ENCODE measurements around the gene EIF3B.
"Not testable (repeated sequence)": the region's sequence is repeated elsewhere in the genome, so short reads cannot be mapped to it uniquely, and the experiment has no call there.

EIF3B gene

DNA sequence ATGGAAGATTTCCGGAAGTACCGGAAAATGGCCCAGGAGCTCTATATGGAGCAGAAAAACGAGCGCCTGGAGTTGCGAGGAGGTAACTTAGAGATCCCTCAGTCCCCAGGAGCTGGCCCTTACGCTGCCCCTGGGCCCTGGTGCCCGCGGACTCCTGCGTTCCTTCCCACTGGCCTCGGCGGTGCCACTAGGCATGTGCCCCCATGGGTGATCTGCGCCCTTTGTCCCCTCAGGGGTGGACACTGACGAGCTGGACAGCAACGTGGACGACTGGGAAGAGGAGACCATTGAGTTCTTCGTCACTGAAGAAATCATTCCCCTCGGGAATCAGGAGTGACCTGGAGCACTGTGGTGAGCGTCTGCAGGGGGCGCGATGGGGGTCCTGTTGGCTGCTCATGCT, 24.5 kb downstream of the EIF3B start:
- no peak for DNase-seq

DNA sequence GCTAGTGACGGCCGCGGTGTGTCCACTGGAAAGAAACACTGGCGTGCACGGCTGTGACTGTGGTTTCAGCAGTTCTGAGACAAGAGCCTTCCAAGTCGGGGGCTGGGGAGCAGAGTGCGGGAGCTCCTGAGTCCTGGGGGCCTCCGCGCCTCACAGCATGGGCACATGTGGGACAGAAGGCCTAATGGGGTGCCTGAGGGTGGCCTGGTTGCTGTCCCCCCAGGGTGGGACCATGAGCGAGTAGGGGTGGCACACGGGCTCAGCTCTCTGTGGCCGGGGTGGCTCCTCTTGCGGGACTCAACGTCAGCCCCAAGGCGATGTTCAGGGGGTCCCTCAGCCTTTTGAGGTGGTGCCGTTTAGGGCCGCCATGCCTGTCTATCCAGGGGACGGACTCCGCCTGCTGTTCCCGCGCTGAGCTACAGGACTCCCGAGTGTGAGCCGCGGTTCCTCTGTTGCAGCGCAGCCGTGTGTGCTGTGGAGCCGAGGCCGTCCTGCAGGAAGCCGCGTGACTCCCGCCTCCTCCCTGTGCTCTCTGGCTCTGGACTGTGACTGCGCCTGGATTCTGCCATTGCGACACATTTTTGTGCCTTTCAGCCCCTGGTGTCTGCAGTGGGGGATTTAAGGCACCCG, 25.3 kb downstream of the EIF3B start:
- no peak for DNase-seq

DNA sequence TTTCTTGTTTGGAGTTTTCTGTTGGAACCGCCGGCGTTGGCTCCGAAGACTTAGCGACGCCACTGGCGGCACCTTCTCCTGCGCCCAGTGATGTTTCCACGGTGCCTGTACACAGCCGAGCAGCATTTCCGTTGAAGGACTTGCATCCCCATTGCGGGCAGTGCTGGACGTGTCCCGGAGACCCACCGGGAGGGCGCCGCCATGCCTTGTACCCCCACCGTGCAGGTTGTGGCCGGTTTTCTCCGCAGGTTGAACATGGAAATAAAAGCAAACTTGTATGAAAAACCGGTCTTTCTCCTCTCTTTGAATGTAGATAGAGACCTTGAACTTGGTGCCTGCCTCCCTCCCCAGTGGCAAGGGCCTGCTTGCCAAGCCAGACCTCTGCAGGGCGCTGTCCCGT, 25.8 kb downstream of the EIF3B start:
- no peak for DNase-seq

DNA sequence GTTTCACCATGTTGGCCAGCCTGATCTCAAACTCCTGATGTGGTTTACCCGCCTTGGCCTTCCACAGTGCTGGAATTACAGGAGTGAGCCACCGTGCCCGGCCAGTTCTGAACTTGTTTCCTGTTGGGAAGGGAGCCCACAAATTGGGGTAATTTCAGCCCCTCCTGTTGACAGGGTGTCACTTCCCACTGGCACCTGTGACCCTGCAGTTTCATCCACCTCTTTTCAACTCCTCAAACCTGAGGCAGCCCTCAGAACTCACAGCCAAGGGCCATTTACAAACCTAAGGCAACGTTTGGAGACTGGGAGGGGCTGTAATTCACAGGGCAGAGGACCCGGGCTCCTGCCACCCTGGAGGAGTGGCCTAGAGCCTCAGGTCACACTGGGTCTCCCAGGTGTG, 26.6 kb downstream of the EIF3B start:
- no peak for DNase-seq

DNA sequence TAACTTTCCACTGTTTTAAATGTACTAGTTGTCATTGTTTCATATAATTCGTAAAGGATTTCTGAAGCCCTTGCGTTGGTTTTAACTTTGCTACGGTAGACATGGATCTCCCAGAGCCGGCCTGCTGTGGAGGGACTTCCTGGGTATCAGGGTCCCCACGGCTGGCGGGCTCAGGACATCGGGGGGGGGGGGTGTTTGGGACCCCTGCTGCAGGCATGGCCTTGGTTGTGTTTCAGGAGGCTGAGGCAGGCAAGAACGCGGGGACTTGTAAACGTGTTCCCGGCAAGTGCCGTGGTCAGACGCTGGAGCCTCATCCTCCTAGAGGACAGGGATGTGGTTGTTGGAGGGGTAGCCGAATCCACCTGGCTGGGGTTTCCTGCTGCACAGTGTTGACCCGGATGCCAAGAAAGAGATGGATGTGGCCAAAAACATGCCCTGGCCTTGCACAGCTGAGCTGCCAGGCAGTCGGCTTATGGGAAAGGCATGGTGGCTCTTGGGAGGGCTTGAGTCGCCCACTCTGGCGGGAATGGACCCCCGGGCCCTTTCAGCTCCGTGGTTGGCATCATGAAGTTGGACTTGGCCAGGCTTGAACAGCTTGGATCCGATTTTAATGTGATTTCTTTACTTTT, 27.4 kb downstream of the EIF3B start:
- no peak for DNase-seq

DNA sequence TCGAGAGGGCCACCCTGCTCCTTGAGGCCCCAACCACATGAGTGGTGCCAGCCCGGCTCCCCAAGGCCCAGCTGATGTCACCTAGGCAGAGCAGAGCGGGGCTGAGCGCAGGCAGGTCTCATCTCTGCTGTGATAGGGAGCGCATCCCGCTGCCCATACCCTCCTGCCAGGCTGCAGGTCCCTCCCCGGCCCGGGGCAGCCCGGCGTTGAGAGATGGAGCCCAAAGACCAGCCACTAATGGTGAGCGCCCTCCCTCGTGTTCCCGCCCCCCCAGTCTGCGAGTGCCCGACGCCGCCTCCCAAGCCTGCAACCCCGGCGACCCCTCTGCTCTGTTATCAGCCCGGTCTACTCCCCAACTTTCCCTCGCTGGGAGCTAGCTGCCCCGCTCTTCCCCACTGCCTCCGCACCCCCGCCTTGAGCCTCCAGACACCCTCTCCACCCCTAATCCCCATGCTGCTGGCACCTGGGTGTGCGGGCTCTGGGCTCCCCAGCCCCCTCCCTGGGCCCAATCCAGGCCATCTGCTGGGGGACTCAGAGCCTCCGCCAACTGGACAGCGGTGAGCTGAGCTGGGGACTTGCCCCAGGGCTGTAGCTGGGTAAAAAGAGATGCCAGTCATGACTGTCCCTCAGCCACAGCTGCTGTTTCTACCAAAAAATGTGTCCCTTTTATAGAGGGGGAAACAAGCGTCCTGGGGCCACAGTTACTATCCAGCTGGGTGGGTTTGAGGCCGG, 29.1 kb downstream of the EIF3B start:
- no peak for DNase-seq

DNA sequence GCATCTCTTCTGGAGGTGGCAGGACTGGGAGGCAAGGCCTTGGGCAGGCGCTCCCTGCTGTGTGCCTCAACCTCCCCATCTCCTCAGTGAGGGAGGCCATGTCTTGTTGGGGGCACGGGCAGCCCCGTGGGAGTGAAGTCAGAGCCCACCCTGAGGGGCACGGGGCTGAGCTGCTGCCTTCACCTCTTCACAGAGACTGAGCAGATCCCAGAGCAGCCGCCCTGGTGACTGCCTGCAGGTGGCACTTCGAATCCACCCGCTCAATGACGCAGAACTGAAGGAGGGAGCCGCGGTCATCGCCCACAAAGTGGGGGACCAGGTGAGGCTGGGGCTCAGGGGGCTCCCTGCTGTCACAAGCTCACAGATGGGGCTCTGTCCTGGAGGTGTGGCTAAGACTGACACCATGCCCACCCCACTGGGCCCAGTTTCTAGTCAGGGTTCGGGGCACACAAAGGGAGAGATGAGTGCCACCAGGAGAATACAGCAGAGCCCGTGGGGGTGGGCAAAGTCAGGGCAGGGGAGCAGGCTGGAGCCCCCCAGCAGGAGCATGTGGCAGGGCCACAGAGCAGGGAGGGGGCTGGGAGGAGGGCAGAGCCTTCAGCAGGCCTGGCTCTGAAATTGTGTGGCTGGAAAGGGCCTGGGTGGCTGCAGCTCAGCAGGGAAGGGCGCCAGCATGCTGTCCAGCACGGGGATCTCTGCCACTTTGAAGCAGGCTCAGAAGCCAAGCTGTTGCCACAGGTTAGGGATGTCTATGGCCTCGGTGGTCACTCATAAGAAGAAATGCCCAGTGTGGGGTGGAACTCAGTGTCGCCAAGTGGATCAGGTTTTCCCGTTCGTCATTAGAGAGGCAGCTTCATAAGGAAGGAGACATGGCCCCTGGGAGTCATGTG, 30.0 kb downstream of the EIF3B start:
- no peak for DNase-seq

DNA sequence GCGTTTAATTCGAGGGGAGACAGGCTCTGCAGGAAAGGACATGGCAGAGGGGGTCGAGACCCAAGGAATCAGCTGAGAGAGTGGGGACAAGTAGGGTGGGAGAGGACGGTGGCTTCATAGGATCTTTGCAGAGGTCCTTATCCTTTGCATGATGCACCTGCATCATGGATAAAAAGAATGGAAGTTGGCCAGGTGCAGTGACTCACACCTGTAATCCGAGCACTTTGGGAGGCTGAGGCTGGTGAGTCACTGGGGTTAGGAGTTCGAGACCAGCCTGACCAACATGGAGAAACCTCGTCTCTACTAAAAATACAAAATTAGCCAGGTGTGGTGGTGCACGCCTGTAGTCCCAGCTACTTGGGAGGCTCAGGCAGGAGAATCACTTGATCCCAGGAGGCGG, 31.5 kb downstream of the EIF3B start:
- not testable (repeated sequence) for DNase-seq

DNA sequence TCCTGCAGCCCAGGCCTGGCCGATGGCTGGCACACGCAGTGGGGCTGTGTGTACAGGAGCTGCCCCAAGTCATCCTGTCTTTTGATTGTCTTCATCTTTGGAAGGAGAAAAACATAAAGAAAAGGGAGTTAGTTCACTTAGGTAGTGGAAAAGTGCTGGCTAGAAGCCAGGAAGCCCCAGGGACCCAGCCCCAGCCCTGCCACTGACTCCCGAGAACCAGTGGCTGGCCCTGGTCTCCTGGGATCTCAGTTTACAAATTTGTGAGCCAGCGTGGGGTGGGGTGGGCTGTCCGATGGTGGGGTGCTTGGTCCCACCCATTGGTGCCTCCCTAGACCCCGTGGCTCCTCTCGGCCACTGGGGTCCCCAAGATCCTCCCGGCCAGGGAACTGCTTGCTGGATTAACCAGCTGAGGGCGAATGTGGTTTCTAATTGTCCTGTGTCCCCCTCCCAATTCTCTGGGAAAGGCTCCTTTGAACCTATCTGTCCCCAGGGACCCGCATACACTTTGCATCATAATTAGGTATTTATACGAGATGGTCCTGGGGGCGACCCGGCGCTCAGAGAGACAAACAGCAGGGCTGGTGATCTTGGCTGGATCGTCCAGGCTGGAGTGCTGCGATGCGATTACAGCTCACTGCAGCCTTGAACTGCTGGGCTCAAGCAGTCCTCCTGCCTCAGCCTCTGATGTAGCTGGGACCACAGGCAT, 32.5 kb downstream of the EIF3B start:
- DNase-seq, result no peak

DNA sequence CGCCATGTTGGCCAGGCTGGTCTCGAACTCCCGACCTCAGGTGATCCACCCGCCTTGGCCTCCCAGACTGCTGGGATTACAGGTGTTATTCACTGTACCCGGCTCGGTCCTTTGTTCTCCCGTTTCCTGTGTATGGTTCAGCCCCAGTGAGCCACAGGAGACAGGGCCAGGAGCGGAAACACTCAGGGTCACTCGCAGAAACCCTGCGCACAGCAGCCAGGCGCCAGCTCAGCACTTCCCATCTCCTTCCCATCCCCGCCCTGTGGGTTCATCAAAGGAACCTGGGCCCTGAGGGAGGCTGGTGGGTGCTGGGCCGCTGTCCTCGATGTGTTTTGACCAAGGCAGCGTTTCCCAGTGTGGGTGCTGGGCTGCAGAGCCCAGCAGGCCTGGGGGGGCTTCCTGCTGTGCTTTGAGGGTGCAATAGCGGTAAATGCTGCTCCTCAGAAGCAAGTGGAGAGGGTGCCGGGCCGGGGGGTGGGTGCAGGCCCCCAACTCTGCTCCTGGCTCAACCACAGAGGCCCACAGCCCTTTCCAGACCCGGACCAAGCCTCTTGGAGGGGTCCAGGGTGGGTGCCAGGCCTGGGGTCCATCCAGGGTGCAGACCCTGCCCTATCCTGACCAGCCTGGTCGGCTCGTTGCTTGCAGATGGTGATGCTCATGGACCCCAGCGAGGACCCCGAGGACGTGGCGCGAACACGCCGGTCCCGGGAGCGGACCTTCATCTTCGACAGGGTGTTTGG, 33.4 kb downstream of the EIF3B start:
- no peak for DNase-seq

DNA sequence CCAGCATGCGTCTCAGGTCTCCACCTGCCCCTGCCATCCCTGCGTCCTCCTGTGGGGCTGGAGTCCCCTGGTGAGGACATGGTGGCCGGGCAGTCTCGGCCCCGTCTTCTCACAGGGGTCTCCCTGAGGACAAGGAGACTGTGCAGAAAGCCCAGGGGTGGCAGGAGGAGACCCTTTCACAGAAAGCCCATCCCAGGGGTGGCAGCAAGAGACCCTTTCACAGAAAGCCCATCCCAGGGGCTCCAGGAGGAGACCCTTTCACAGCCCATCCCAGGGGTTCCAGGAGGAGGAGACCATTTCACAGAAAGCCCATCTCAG, 34.0 kb downstream of the EIF3B start:
- no peak for DNase-seq

DNA sequence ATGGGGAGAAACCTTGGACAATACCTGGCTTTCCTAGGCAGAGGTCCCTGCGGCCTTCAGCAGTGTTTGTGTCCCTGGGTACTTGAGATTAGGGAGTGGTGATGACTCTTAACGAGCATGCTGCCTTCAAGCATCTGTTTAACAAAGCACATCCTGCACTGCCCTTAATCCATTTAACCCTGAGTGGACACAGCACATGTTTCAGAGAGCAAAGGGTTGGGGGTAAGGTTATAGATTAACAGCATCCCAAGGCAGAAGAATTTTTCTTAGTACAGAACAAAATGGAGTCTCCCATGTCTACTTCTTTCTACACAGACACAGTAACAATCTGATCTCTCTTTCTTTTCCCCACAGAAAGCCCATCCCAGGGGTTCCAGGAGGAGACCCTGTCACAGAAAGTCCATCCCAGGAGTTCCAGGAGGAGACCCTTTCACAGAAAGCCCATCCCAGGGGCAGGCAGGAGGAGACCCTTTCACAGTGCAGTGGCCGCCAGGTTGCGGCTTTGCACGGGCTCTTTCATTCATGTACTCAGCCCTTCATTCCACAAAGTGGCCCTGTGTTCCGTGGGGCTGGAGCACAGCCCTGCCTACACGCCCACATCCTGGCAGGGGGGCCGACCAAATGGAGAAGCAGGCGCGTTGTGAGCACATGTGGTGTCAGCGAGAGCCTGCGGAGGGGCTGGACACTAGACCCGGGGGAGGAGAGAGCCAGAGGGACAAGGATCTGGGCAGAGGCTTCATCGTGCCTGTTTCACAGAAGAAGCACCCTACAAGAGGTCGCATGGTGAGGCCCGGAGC, 35.6 kb downstream of the EIF3B start:
- not testable (repeated sequence) for DNase-seq

DNA sequence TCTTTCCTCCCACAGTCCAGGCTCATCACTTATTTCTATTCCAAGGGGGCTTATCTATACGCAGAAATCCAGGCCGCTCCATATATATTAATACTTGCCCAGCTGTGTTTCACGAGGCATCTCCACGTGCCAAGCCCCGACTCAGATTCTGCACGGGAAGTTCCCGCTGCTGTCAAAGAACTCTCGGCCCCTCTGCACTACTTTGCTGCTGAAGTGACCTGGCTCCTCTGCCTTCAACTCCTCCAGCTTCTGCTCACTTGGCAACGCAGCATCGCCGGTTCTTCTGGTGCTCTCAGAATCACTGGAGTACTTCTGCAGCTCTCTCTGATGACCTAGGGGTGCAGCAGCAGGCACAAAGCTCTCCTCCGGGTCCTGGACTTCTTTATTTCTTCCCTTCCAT, 39.1 kb downstream of the EIF3B start:
- no peak for DNase-seq

DNA sequence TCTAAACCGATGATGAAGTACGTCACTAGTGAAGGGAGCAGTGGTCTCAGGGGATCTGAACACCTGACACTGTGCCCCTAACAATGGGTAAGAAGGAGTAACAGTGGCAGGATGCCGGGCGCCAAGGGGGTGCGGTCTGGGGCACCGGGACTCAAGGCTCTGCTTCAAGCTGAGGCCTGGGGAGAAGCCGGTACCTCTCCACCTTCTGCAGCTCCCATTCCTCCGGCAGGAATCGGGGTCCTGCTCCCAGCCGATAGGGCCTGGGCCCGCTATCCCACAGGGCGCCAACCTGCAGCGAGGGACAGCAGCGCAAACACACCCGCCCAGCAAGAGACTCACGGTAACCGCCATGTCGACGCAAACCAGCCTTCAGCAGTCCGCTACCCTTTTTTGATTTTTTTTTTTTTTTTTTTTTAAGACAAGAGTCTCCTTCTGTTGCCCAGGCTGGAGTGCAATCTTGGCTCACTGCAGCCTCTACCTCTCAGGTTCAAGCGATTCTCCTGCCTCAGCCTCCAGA, 40.0 kb downstream of the EIF3B start:
- DNase-seq, result no peak

DNA sequence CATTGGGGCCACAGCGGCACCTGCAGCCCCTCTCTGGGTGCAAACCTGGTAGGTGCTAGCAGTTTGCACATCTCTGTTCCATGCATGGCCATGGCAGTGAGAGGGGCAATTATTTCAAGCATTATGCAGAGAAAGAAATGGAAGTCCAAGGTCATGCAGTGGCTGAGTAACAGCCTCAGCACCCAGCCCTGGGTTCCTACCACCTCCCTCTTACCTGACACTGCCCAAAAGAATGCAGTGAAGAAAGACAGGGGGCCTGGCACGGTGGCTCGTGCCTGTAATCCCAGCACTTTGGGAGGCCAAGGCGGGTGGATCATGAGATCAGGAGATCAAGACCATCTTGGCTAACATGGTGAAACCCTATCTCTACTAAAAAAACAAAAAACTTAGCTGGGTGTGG, 43.9 kb downstream of the EIF3B start:
- DNase-seq, result no peak

DNA sequence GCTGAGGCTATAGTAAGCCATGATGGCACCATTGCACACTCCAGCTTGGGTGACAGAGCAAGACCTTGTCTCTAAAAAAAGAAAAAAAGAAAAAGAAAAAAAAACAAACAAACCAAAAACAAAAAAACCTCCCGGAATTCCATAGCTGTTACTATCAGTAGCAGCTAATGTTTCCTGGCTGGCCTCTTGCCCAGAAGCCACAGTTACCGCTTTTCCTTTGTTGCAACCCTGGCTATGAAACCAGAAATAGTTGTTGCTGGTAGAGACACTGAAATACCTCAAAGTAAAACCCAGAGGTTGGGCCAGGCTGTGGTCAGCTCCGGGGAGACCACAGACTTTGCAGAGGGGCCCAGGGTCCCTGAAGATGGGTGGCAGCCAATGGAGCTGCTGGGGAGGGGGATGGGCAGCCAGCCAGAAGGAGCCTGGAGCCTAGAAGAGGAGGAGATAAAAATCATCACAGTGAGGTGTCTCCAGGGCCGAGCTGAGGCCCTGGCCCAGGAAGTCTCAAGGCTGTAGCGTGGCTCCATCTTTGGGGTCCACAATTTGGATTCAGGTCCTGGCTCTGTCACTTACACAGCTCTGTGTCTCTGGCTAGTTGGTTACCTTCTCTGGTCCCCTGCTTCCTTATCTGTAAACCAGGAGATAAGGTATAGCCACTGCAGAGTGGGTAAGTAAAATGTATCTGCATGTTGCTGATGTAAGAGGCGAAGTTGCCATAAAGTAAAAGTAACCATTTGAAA, 45.4 kb downstream of the EIF3B start:
- DNase-seq, result peak; percentile 8

DNA sequence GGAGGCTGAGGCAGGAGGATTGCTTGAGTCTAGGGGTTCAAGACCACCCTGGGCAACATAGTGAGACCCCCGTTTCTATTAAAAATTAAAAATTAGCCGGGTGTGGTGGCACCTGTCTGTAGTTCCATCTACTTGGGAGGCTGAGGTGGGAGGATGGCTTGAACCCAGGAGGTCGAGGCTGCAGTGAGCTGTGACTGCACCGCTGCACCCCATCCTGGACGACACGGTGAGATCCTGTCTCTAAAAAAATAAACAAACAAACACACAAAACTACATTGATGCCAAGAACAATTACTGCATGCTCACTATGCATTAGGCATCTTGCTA, 48.0 kb downstream of the EIF3B start:
- DNase-seq, result no peak

DNA sequence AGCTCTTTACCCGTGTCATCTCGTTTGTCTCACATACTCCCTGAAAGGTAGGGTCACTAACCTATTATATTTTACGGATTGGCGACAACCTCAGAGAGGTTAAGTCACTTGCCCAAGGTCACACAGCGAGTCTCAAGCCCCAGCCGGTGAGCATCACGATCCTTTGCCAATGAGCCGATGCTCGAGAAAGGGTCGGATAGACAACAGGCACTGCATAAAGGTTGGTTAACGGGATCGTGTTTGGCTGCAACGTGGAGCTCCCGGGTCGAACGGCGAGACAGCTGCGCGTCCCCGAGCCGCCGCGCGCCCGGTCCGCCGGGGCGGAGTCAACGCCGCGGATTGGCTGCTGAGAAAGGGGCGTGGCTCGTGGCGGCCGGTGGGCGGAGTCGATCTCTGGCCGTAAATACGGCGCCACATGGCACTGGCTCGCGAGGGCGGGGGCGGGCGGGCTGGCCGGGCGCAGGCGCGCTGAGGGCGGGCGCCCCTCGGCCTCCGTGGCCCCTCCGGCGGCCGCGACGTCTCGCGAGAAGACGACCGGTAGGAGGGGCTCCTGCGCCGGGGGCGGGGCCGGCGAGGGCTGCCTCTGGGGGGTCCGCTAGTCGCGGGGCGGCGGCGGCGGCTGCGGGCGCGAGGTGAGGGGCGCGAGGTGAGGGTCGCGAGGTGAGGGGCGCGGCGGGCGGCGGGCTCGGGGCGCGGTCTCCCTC, 48.5 kb downstream of the EIF3B start, which contains the start of gene CHST12:
Gene CHST12 (plus strand): TSS at position 598 of the 704 bp plus-strand sequence. CDS start 29,029 bp downstream, outside the sequence.
- peak; percentile 66 for DNase-seq

Measured in NCI-H2081 treated with DMSO at 0.1 percent for 48 hours (cell line).